Esophagus muscularis mucosa (tissue), 3 donors: ENCODE measurements around the gene PTPN5.

Source experiments
- CTCF ChIP-seq, 3 experiments: fragments of 200-600 bp in 2 of 3; fragments of 450-650 bp in 1 of 3; sonication (generic) in 2 of 3; IDR thresholded peaks; one replicate each; pipeline ENCODE4 v1.5.1; 2017 to 2019; ENCODE audit warnings: antibody characterized with exemption in 3 of 3, mild to moderate bottlenecking in 2 of 3, moderate library complexity in 1 of 3
- POLR2A ChIP-seq: fragments of 450-650 bp; IDR thresholded peaks from one replicate; pipeline ENCODE4 v1.6.1; 2017; ENCODE audit warnings: antibody characterized with exemption, moderate library complexity, mild to moderate bottlenecking, low read depth
- POLR2AphosphoS5 ChIP-seq, 2 donors: sonication (generic); formaldehyde crosslinking; IDR thresholded peaks; one replicate each; pipeline ENCODE4 v1.6.1; 2017; ENCODE audit warnings: antibody characterized with exemption in 2 of 2

DNA sequence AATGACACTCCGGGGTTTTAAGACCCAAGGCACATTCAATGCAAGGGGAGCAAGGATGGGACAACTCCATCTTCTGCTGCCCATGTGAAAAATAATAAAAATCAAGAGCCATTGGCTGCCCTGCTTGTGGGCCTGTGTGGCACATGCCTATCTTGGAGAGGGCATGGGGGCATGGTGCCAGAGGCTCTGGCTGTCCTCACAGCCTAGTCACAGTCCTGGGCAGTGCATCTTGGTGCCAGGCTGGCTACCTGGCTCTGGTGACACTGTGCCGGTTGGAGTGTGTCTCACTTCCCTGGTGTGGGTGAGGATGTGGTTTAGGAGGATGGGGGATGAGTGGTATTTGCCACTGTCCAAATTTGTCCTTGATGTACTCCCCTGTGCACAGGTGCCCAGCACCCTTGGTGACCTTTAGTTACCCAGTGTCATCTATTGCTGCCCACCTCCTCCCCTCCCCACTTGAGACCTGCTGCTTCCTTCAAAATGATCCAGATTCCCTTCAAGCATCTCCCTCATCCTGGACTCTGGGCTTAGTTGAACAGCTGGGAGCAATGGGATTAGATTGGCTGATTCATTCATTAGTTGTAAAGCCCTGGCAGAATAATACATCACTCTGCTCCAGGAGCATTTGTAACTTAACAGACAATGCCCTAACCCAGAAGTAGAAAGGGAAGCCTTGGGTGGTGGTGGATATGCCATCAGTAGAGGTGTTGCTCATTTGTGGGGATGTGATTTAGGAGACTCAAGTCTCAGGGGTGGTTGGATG, 88.4 kb downstream of the PTPN5 start:
- TF ChIP-seq CTCF (IDR thresholded peaks at IDR 0.05) (no peak), POLR2A (no peak), POLR2AphosphoS5 (IDR thresholded peaks at IDR 0.05) (no peak)
